ENCODE results near the gene LEO1. TPM values are rescaled to one million over a fixed set of nuclear protein-coding genes. Genes with fewer than 3 reads are reported as not detected.
A peak's percentile ranks its signal among the peaks of the same experiment; 100 is the strongest.

Gene LEO1
- total RNA-seq = 10.0 TPM
- long read RNA-seq, transcript LEO1-201 (12 exons, 2,193 nt) = major isoform, 35 of 96 reads
- long read RNA-seq, partial matches to known transcripts = 52 of 96 reads
- long read RNA-seq, other reads (novel, unspliced or antisense) = 9 of 96 reads

DNA sequence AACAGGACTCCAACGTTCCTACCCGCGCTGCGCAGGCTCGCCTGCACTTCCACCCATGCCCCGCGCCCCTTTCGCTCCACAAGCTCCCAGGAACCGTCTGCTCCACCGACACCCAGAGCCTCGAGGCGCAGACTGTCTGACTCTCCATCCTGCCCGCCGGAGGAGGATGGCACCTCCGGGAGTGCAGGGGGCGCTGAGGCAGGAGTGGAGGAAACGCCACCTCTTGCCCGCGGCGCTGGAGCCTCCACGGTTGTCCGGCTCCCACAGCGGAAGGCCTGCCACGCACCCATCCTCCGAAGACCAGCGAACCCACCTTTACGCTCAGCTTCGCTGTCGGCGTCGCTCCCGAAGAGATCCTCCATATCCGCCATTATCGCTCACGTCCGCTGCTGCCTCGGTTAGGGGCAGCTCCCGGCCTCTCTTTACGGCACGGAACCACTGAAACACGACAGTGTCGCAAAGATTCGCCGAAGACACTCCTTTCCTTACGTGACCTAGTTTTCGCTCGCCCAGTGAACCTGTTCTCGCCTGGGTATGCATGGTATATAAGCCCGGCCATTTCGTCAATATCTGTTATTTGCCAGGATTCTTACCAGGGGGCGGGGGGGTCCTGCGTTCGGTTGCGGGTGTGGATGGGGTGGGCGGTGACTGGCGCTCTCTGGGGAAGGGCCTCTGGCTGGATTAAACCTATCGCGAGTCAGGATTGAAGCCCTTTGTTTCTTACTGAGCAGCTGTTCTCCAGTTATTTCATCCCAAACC is at the start of gene LEO1:
Gene LEO1, minus strand, starts transcription at position 404 of the 759 bp plus-strand sequence. Its CDS starts 33 bp downstream, at position 371.
- peak; percentile 92 for DNase-seq (ENCODE audit: low spot score)

DNA sequence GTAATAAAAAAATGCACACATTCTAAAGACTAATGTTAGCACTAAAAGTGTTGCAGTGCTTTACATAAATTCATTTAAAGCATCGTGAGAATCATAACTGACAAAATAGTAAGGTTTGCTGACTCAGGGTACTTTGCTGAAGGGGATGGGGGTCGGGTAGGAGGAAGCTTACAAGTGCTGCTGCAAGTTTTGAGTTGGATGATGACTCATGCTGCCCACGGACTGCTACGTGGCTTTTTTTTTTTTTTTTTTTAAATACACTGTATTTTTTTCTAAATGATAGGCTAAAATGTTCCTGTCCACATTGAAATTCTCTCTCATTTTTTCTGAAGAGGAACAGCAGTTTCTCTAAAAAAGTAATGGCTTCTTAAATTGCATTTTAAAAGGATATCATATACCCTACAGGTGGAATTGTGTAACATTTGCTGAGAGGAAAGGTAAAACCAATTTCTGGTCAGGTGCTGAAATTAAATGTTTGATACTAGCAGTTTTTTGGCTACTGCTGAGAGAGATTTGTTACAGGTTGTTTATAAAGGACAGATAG is 49.6 kb upstream of the LEO1 start:
- DNase-seq (ENCODE audit: low spot score) = no peak

DNA sequence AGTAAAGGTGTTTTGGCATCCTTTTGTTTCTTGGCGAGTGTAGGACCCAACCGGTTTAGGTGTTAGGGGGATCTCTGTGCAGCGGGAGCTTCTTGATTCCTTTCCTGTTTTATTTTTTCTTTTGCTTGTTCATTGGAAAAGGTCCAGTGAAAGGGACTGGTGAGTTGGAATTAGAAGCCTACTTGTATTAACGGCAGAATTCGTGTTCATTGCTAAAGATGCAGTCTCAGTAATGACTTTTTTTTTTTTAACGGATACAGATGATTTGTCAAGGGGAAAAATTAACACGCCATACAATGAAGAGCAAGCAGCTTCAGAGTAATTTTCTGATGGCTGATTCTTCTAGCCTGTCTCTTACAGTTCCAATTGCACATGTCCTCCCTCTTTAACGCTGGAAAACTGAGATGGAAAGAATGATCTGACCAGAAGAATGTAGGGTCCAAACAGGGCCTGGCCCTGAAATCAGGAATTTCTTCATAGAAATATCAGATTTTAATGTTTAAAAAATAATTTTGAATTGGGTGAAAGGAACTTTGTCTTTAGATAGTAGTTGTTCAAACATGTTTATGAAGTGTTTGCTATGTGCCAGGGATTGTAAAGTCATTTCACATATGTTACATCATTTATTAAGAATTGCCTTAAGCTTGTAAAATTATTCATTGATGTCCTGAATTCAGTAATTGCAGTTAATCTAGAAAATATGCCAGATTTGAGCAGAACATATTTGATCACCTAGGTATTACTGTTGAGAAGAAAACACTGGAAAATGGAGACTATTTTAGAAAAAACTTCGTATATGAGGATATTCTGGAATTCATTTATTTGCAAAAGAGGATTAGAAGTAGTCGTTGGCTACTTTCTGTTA is 48.9 kb upstream of the LEO1 start:
- DNase-seq (ENCODE audit: low spot score) = no peak

DNA sequence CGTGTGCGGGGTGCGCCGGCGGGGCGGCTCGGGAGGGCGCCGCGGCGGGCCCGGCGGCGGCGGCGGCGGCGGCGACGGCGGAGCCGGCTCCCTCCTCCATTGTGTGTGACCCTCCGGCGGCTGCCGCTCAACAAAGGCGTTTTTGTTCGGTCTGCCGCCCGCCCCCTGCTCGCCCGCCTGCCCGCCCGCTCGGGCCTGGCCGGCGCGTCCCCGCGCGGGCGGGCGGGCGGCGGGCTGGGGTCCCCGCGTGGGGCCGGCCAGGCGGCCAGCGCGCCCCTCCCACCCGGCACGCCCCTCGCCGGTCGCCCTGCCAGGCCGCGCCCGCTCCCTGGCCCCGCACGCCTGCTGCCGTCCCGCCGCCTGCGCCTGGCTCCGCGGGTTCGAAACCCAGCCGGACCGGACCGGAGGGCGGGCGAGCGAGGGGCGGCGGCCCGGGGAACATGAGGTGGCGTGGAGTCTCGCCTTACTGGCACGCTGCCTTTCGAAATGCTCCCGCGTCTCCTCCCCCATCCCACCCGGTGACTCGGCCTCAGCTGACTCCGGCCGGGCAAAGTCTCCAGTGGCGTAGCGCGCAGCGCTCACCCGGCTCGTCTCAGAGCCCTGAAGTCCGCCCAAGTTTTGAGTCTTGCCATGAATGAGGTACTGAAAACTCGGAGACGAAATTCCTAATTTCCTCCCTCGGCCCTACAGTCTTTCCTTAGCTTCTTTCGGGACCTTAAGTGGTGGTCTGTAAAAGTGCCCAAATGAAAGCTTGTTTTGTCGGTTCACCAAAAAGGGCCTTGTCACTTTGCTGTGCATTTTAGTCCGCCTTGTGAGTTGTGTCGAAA is 48.0 kb upstream of the LEO1 start:
- peak; percentile 97 for DNase-seq (ENCODE audit: low spot score)

DNA sequence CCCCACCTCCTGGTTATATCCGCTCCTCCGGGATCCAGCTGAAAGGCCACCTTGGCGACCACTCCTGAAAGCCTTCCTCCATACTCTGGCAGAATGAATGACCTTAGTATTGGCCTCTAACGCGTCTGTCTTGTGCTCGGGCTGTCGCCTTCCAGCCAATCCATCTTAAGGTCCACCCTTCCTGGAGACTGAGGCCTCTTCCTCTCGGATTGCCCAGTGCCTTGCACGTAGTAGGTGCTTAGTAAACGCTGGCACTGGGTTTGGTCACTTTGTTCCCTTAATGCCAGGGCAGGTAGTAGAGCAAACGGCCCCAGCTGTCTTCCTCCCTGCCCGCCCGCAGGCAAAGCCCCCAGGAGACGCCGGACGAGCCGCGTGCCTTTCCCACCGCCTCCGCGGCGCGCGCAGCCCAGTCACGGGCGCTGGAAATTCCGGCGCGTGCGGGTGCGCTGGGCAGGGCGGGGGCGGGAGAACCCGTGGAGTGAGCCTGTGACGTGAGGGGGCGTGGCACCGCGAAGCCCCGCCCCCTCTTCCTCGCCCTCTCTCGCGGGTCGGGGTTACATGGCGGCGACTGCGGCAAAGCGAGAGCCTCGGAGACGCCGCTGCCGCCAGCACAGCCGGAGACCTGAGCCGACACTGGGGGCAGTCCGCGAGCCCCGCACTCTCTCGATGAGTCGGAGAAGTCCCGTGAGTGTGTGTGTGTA is 47.3 kb upstream of the LEO1 start, which contains the start of gene MAPK6:
Gene MAPK6, plus strand, starts transcription at position 527 of the 701 bp plus-strand sequence. CDS start 27,242 bp downstream, outside the sequence.
- DNase-seq (ENCODE audit: low spot score) = peak; percentile 98

DNA sequence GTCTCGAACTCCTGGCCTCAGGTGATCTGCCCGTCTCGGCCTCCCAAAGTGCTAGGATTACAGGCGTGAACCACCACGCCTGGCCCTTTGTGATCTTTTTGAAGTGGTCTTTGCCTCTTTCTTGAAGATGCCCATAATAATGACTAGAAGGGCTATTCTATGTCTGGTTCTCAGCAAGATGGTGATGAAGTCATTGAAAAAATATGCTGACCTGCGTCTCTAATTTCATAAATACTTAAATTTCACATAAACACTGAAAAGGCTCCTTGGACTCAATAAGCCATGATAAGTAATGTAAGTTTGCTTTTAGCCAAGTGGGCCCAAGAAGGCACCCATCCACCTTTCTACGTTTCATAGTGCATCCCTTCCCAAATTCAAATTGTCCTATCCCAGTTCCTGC is 46.7 kb upstream of the LEO1 start:
- DNase-seq (ENCODE audit: low spot score) = no peak

DNA sequence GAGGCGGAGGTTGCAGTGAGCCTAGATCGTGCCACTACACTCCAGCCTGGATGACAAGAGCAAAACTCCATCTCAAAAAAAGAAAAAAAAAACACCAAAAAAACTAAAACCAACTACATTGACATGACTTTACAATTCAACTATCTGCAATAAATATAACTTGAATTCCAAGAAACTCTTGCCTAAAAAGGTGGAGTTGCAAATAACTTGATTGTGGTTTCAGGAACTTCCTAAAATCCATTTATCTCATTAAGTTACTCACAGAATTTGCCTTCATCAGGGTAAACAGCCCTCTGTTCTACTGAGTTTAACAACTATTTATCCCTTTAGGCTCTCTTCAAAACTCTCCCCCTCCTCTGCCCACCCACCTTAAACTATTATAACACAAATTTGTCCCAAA is 44.7 kb upstream of the LEO1 start:
- DNase-seq (ENCODE audit: low spot score) = no peak

DNA sequence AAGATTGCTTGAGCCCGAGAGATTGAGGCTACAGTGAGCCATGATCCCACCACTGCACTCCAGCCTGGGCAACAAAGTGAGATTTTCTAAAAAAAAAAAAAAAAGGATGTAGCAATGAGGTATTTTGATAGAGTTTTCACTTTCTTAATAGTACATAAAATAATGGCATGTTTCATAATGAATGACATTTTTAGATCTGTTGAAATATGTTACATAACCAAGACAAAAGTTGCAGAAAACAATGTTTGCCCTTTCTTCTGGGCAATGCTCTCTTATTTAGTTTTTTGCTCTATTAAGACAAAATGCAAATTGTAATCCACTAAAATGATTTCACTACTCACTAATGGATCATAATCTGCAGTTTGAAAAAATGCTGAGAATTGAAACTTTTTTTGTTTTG is 43.0 kb upstream of the LEO1 start:
- DNase-seq (ENCODE audit: low spot score) = no peak

DNA sequence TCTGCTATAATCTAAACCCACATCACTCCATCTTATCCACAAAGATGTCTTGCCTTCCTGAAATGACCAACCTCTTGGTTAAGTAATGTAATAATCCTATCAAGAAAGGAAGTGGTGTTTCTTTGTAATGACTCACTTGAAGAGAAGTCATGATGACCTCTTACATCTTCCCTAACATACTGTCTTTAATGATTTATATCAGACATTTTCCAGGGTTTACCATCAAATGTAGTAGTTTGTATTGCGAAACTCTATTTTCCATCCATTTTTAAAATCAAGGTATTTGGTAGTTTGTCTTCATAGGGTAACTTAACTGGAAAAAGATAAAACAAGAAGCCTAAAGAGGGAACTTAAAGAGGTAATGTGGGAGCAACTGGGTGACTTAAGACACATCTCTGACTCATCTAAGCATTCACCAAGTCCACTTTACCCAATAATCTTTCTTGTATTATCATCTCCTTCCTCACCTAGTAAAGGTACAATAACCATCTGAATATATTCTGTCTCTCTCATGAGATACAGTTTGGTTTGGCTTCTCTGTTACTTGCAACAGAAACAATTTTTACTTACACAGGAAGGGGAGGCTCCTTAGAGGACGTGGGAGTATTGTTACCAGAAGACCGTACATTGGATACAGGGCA is 41.7 kb upstream of the LEO1 start:
- no peak for DNase-seq (ENCODE audit: low spot score)

DNA sequence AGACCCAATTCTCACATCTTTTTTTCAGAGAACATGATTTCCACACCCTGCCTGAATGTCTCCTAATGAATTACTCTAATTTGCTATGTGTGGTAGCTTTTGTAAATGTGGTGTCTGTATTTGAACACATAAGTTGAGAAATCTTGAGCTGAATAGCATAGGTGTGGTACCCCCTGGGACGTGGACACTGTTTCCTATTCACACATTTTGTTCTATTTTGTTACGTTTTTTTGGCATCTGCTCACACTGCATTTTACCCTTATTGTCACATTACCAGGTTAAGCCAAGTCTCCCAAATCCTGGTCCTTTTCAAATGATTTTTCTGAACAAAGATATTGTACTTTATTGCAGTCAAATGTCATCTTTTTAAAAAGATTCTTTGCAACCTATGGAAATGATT is 40.6 kb upstream of the LEO1 start:
- no peak for DNase-seq (ENCODE audit: low spot score)

DNA sequence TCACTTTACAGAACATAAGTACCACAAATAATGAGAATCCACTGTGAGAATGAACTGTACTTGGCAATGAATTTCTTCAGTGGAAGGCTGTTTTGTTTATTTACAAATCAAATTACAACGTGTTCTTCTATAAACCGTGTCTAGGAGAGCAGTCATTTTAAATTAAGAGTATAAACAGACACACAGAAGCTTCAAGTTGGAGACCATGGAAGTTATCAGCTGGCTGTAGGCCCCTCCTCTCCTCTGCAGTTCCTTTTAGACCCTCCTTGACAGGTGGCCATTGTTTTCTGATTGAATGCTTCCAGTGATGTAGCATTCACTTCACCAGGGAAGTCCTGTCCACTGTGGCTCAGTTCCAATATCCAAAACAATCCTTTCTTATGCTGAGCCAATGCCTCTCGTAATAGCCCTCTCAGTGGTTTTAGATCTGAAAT is 40.1 kb upstream of the LEO1 start:
- DNase-seq (ENCODE audit: low spot score) = no peak

DNA sequence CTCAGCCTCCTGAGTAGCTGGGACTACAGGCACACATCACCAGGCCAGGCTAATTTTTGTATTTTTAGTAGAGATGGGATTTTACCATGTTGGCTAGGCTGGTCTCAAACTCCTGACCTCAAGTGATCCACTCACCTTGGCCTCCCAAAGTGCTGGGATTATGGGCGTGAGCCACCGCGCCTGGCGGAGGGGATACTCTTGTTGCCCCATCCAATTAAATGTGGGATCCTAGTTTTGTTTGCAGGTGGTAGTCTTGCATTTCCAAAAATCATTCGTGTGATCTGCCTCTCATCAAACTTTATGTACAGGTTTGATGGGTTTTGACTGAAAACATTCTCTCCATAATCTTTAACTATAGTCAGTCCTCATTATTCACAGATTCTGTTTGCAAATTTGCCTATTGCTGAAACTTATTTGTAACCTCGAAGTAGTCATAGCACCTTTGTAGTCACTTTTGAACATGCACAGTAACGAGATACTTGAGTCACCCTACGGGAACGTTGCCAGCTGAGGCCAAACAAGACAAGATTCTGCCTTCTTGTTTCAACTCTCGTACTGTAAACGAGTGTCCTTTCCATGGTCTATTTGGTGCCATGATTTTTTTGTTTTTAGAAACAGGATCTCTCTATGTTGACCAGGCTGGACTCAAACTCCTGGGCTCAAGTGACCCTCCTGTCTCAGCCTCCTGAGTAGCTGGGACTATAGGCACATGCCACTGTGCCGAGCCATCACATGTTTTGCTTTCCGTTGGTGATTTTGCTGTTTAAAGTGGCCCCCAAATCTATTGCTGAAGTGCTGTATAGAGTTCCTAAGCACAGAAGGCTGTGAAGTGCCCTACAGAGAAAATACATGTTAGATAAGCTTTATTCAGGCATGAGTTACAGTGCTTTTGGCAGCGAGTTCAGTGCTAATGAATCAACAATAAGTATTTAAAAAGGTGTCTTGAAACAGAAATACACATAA is 39.3 kb upstream of the LEO1 start:
- DNase-seq (ENCODE audit: low spot score) = no peak

DNA sequence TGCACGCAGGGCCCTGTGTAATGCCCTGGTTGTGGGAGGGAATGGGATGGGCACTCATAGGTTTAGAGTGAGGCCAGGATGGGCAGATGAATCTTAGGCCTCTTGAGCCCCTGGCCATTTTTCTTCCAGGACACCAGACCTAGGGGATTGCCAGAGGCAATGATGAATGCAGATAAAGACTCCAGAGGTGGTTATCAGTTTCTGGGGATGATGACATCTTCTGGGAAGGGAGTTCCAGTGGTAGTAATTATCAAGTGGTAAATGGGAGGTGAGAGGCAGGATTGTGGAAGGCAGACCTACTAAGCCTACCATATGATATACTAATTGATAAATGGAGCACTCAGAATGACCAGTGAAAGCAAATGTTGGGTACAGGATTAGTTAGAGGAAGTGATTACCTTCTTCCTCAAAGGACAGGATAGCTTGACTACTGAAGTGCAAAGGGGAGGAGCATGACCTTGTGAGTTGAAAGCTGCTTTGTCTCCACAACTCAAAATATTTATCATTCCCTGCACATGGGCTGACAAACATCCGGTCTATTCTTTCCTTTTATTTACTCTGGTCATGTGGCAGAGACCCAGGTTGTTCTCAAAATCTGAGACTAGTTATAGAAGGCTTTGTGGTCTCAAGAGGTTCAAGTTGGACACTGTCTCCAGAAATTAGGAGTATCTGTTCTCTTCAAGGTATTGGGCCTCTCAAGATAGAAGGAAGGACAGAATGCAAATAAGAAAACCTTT is 37.3 kb upstream of the LEO1 start:
- DNase-seq (ENCODE audit: low spot score) = no peak

DNA sequence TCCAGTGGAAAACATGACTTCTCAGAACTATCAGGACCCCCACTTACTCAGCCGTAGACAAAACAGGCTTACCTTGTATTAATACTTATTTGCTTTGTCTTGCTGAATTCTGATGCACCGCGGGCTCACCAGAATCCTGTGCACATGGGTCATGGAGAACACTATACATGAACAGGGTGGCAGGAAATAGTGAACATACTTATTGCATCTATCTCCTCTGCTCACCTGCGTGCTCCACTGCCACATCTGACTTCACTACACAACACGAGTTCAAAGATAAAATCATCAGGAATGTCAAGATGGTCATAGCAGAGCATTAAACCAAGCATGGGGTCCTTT is 36.8 kb upstream of the LEO1 start:
- DNase-seq (ENCODE audit: low spot score) = no peak

DNA sequence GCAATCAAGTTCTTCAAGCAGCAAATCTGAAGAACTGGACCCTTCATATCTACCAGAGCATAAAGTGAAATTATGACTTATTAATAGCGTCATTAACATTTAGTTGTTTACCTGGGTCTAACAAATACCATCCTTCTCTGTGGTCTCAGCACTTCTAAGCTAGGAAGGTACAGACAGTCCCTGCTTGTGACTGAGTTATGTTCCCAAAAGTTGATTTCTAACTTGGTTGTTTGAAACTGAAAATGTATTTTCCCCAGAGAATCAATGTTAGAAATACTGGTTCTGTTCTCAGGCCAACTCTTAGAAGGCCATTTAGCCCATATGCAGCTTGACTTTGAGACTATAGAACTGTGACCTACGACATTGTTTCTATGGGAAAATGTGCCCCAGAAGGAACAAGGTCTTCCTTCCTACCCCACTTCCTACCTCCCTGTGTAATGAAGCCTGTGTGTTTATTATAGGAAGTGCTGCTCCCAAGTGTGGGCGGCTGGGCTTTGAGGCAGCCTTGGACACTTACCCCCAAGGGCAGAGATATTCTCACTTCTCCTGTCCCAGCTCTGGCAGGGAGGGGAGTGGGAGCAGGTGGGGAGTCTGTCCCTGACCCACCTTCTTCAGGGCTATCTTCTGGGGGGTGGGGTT is 35.2 kb upstream of the LEO1 start:
- DNase-seq (ENCODE audit: low spot score) = no peak

DNA sequence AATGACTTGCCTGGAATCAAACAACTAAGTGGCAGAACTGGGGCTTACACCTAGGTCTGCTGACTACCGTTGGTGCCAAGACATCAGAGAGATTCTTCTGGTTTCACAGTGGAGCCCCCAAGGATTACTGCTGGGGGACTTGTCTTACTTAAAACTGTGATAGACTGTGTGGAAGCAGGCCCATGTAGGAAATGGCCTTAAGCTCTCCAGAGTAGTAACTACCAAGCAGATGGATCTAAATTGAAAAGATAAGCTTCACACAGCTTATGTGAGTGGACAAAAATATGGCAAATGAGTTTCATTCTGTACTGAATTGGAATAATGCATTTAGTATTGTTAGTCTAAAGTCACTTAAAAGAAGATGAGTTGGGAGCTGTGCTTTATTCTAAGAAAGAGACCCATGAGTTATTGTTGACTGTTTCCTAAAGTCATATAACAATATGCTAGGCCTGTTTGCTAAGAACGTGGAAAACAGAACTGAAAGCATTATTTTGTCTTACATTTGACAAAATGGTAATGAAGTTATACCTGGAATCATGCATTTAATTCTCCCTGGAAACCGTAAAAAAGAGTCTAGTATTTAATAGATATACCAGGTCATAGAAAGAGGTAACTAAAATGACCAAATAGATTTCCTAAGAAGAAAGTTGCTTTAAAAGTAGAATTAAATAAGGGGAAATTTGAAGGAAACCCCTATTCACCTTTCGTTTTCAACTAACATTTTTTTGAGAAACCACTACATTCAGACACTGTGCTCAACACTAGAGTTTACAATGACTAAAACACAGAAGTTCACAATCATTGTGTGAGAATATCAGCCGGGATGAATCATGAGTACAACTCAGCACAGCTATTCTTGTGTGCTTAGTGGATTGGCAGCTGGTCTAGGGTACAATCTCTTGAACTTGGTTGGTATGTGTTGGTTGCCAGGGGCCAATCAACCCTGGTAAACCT is 34.4 kb upstream of the LEO1 start:
- DNase-seq (ENCODE audit: low spot score) = no peak

Data from mesenteric fat pad (tissue), 1 donor.